ENCODE data around the gene TICAM2. TPM values are rescaled to one million over a fixed set of nuclear protein-coding genes. Genes with fewer than 3 reads are reported as not detected.

Gene TICAM2
- total RNA-seq, 1 donor, result 19.1 TPM

DNA sequence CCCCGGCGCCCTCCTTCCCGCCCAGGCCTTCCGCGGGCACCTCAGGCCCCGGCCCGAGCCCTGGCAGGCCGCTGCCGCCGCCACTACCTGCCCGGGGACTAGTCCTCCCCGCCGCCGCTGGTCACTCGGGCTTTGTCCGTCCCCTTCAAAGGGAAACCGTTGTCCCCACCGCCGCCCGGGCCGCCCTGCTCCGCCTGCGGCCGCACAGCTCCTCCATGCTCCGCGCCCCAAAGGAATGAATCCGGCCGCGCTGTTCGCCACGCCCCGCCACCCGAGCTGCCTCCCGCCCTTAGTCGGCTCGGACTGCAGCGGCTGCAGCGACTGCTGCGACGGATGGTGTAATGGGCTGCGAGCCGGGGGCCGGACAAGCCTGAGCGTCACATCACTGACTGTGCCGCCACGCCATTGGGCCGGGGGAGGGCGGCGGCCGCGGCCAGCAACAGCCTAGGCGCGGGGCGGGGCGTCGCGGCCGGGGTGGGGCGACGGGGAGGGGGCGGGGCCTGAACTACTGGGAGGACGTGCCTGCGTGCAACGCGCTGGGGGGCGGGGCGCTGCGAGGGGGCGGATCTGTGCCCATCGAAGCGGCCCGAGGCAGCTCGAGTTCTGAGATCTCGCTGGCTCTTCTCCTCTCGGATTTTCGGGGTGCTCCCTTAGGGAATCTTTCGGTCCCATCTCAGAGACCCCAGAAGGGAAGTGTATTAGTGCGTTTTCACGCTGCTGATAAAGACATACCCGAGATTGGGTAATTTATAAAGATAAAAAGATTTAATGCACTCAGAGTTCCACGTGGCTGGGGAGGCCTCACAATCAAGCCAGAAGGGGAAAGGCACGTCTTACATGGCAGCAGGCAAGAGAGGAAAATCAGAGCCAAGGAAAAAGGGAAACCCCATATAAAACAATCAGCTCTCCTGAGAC, 57.6 kb downstream of the TICAM2 start, which contains the start of gene FEM1C:
Gene FEM1C (minus strand): TSS at position 340 of the 915 bp plus-strand sequence. CDS start 1,282 bp downstream, outside the sequence.
- TF ChIP-seq, protein P1, sequence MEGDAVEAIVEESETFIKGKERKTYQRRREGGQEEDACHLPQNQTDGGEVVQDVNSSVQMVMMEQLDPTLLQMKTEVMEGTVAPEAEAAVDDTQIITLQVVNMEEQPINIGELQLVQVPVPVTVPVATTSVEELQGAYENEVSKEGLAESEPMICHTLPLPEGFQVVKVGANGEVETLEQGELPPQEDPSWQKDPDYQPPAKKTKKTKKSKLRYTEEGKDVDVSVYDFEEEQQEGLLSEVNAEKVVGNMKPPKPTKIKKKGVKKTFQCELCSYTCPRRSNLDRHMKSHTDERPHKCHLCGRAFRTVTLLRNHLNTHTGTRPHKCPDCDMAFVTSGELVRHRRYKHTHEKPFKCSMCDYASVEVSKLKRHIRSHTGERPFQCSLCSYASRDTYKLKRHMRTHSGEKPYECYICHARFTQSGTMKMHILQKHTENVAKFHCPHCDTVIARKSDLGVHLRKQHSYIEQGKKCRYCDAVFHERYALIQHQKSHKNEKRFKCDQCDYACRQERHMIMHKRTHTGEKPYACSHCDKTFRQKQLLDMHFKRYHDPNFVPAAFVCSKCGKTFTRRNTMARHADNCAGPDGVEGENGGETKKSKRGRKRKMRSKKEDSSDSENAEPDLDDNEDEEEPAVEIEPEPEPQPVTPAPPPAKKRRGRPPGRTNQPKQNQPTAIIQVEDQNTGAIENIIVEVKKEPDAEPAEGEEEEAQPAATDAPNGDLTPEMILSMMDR (IDR thresholded peaks at IDR 0.05; ENCODE audit: insufficient read depth, low read length), result no peak
- peak; percentile 96 for DNase-seq (ENCODE audit: low read depth)
- H3K4me3 ChIP-seq (ENCODE audit: low read depth, low read length), result peak within 1 kb of the TSS; percentile 85

DNA sequence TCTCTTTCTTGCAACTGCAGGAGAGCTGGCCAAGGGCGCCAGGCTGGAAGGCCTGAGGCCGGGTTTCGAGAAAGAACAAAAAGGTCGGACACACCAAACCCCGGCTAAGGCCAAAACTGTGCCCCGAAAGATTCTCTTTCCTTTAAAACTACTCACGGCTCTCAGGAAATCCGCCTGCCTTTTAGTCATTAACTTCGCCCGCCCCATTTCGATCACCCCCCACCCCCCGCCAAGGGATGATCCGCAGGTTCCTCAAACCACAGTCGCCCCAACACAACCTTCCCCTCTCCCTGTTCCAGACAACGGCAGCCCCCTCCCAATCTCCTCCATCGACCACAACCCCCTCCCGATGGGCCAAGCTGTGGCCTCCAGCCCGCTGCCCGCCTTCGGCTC, 58.2 kb downstream of the TICAM2 start:
- TF ChIP-seq, protein P1 (IDR thresholded peaks at IDR 0.05; ENCODE audit: insufficient read depth, low read length), result no peak
- H3K4me3 ChIP-seq (ENCODE audit: low read depth, low read length), result peak overlapping the region; percentile 85
- no peak for DNase-seq (ENCODE audit: low read depth)

- peak; percentile 70 for DNase-seq (ENCODE audit: low read depth)
- H3K4me3 ChIP-seq (ENCODE audit: low read depth, low read length), result peak overlapping the region; percentile 85
- TF ChIP-seq, protein P1 (IDR thresholded peaks at IDR 0.05; ENCODE audit: insufficient read depth, low read length), result no peak
Measured at GRCh38 chr5:115543365-115544042, 58.8 kb downstream of the TICAM2 start.

GRCh38 chr5:115542651-115543364, 59.5 kb downstream of the TICAM2 start:
- DNase-seq (ENCODE audit: low read depth), result no peak
- TF ChIP-seq, protein P1 (IDR thresholded peaks at IDR 0.05; ENCODE audit: insufficient read depth, low read length), result no peak
- peak overlapping the region; percentile 85 for H3K4me3 ChIP-seq (ENCODE audit: low read depth, low read length)

GRCh38 chr5:115542086-115542485, 60.2 kb downstream of the TICAM2 start:
- TF ChIP-seq, protein P1 (IDR thresholded peaks at IDR 0.05; ENCODE audit: insufficient read depth, low read length), result no peak
- H3K4me3 ChIP-seq (ENCODE audit: low read depth, low read length), result peak overlapping the region; percentile 85
- DNase-seq (ENCODE audit: low read depth), result no peak

- peak overlapping the region; percentile 85 for H3K4me3 ChIP-seq (ENCODE audit: low read depth, low read length)
- TF ChIP-seq, protein P1 (IDR thresholded peaks at IDR 0.05; ENCODE audit: insufficient read depth, low read length), result no peak
- no peak for DNase-seq (ENCODE audit: low read depth)
Measured at GRCh38 chr5:115541611-115542010, 60.7 kb downstream of the TICAM2 start.
